ENCODE measurements around the gene NADK2.

GRCh38 chr5:36276864-36277263 is 35.1 kb upstream of the NADK2 start:
- TF ChIP-seq POLR2A (IDR thresholded peaks at IDR 0.05) (no peak), CTCF (IDR thresholded peaks at IDR 0.05) (no peak)

Measured in ovary (tissue), 3 donors.